Immature natural killer cell (primary cell): ENCODE measurements around the gene KLHDC7A. TPM values are rescaled to one million over a fixed set of nuclear protein-coding genes. Genes with fewer than 3 reads are reported as not detected.

Experiments
- DNase-seq, 3 donors: peaks; one replicate each; pipeline ENCODE4 v3.0.0; 2022; ENCODE audit warnings: mixed read lengths in 1 of 3
- H3K27ac Mint-ChIP-seq, 6 donors: one replicate each; pipeline ENCODE4 v1.8.0; 2020; ENCODE audit warnings: mixed read lengths in 6 of 6, mild to moderate bottlenecking in 5 of 6, inconsistent platforms in 4 of 6, moderate library complexity in 3 of 6
- H3K27me3 Mint-ChIP-seq, 3 donors: one replicate each; pipeline ENCODE4 v1.8.0; 2020 to 2021; ENCODE audit warnings: low read depth in 3 of 3, mild to moderate bottlenecking in 3 of 3, mixed read lengths in 3 of 3, moderate library complexity in 3 of 3, inconsistent platforms in 1 of 3
- H3K36me3 Mint-ChIP-seq, 3 donors: one replicate each; pipeline ENCODE4 v1.8.0; 2020; ENCODE audit warnings: mixed read lengths in 3 of 3, inconsistent platforms in 2 of 3, mild to moderate bottlenecking in 2 of 3
- H3K4me1 Mint-ChIP-seq, 2 donors: one replicate each; pipeline ENCODE4 v1.8.0; 2020; ENCODE audit warnings: inconsistent platforms in 2 of 2, mild to moderate bottlenecking in 2 of 2, mixed read lengths in 2 of 2, moderate library complexity in 1 of 2
- H3K4me3 Mint-ChIP-seq, 5 donors: one replicate each; pipeline ENCODE4 v1.8.0; 2020; ENCODE audit warnings: mild to moderate bottlenecking in 5 of 5, mixed read lengths in 5 of 5, inconsistent platforms in 3 of 5, moderate library complexity in 3 of 5
- H3K9me3 Mint-ChIP-seq, 6 donors: one replicate each; pipeline ENCODE4 v1.8.0; 2020; ENCODE audit warnings: mild to moderate bottlenecking in 6 of 6, mixed read lengths in 6 of 6, inconsistent platforms in 4 of 6, moderate library complexity in 3 of 6
- polyA plus RNA-seq, 3 donors: library from polyadenylated mRNA; unstranded; fragments of 300-500 nt; fragmentation: Illumina TruSeq; gene quantifications; one replicate each; pipeline ENCODE4 v1.2.3, GENCODE V29; 2021

Gene KLHDC7A
- polyA plus RNA-seq, 3 donors from 2014 or later: not detected

GRCh38 chr1:18481921-18482701 is 1.4 kb downstream of the KLHDC7A start:
- no peak overlapping the region for H3K27ac Mint-ChIP-seq
- H3K9me3 Mint-ChIP-seq: no peaks in the 10 kb centered on the region
- H3K4me3 Mint-ChIP-seq: no peak overlapping the region
- H3K4me1 Mint-ChIP-seq: no peaks in the 10 kb centered on the region
- H3K27me3 Mint-ChIP-seq: peaks cover 0 to 4% (median 0%) of the 10 kb centered on the region in 3 donors
- no peak for DNase-seq
- H3K36me3 Mint-ChIP-seq: no peaks in the 10 kb centered on the region

- Mint-ChIP-seq H3K36me3 (no peaks in the 10 kb centered on the region), H3K27me3 (peaks cover 0 to 4% (median 2%) of the 10 kb centered on the region in 3 donors), H3K4me3 (no peak overlapping the region), H3K4me1 (no peaks in the 10 kb centered on the region), H3K27ac (no peak overlapping the region), H3K9me3 (no peaks in the 10 kb centered on the region)
- no peak for DNase-seq
Measured at GRCh38 chr1:18482721-18483425, 2.1 kb downstream of the KLHDC7A start.

- H3K9me3 Mint-ChIP-seq: no peaks in the 10 kb centered on the region
- H3K27me3 Mint-ChIP-seq: peaks cover 0 to 4% (median 4%) of the 10 kb centered on the region in 3 donors
- no peaks in the 10 kb centered on the region for H3K36me3 Mint-ChIP-seq
- H3K27ac Mint-ChIP-seq: no peak overlapping the region
- H3K4me3 Mint-ChIP-seq: no peak overlapping the region
- no peaks in the 10 kb centered on the region for H3K4me1 Mint-ChIP-seq
- no peak for DNase-seq
Measured at GRCh38 chr1:18484276-18484675, 3.5 kb downstream of the KLHDC7A start.

DNA sequence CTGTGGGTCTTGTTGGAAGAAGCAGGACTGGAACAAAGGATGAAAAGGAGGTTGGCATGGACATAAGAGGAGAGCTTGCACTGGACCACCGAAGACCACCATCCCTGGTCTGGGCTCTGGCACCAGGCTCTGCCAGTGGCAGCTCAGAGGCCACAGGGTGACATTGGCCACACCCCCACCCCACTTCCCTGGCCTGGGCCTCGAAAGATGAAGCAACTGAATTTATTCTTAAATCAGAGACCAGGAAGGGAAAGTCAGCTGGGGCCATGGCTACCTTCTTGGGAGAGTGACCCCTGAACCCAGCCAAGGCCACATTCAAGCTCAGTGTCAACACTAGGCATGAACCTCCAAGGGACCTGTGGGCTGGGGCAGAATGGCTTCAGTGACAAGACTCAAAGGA is 4.0 kb downstream of the KLHDC7A start:
- Mint-ChIP-seq H3K27ac (no peak overlapping the region), H3K36me3 (no peaks in the 10 kb centered on the region), H3K9me3 (no peaks in the 10 kb centered on the region), H3K4me1 (no peaks in the 10 kb centered on the region), H3K27me3 (peaks cover 0 to 4% (median 4%) of the 10 kb centered on the region in 3 donors), H3K4me3 (no peak overlapping the region)
- no peak for DNase-seq

GRCh38 chr1:18485227-18485626 is 4.5 kb downstream of the KLHDC7A start:
- H3K4me1 Mint-ChIP-seq: no peaks in the 10 kb centered on the region
- no peak overlapping the region for H3K27ac Mint-ChIP-seq
- no peaks in the 10 kb centered on the region for H3K9me3 Mint-ChIP-seq
- no peaks in the 10 kb centered on the region for H3K36me3 Mint-ChIP-seq
- H3K27me3 Mint-ChIP-seq: peaks cover 0 to 4% (median 4%) of the 10 kb centered on the region in 3 donors
- DNase-seq: no peak
- no peak overlapping the region for H3K4me3 Mint-ChIP-seq

GRCh38 chr1:18486195-18486594 is 5.5 kb downstream of the KLHDC7A start:
- no peak overlapping the region for H3K4me3 Mint-ChIP-seq
- no peak overlapping the region for H3K27ac Mint-ChIP-seq
- DNase-seq: no peak
- H3K9me3 Mint-ChIP-seq: no peaks in the 10 kb centered on the region
- H3K27me3 Mint-ChIP-seq: peaks cover 0 to 10% (median 4%) of the 10 kb centered on the region in 3 donors
- no peaks in the 10 kb centered on the region for H3K4me1 Mint-ChIP-seq
- no peaks in the 10 kb centered on the region for H3K36me3 Mint-ChIP-seq

- no peak overlapping the region for H3K4me3 Mint-ChIP-seq
- no peaks in the 10 kb centered on the region for H3K9me3 Mint-ChIP-seq
- H3K4me1 Mint-ChIP-seq: no peaks in the 10 kb centered on the region
- H3K27me3 Mint-ChIP-seq: peaks cover 0 to 14% (median 4%) of the 10 kb centered on the region in 3 donors
- no peak for DNase-seq
- no peaks in the 10 kb centered on the region for H3K36me3 Mint-ChIP-seq
- H3K27ac Mint-ChIP-seq: no peak overlapping the region
Measured at GRCh38 chr1:18489417-18490143, 8.8 kb downstream of the KLHDC7A start.

DNA sequence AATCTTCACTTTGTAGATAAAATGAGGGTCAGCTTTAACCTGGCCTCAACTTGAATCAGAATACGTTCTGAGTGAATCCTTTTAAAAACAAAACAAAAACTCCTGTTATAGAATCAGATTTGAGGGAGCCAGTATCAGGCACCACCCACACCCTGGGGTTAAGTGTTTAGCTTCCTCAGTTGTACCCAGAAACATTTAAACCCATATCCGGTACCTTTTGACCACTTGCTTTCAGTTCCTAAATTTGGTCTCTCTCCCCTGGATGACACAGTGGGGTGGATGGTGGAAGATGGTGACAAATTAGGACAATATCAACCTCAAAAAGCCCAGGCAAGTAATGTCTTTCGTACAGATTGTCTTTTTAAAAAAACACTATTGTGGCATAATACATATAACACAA is 10.4 kb downstream of the KLHDC7A start:
- DNase-seq: no peak
- H3K27ac Mint-ChIP-seq: no peak overlapping the region
- H3K4me1 Mint-ChIP-seq: no peaks in the 10 kb centered on the region
- no peak overlapping the region for H3K4me3 Mint-ChIP-seq
- no peaks in the 10 kb centered on the region for H3K9me3 Mint-ChIP-seq
- no peaks in the 10 kb centered on the region for H3K36me3 Mint-ChIP-seq
- H3K27me3 Mint-ChIP-seq: peaks cover 0 to 17% (median 4%) of the 10 kb centered on the region in 3 donors

DNA sequence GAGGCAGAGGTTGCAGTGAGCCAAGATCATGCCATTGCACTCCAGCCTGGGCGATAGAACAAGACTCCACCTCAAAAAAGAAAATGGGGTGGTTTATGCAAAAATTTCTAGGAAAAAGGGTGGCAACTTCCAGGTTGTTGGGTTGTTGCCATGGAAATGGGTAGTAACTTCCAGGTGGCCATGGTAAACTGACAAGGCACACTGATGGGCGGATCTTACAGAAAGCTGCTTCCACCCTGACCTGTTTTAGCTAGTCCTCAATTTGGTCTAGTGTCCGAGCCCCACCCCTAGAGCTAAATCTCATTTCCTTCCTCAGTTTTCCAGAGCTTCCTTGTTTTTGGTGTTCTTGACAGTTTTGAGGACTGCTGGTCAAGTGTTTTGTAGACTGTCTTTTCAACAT is 13.6 kb downstream of the KLHDC7A start:
- H3K9me3 Mint-ChIP-seq: no peaks in the 10 kb centered on the region
- H3K4me3 Mint-ChIP-seq: no peak overlapping the region
- H3K27me3 Mint-ChIP-seq: peaks cover 3 to 22% (median 4%) of the 10 kb centered on the region in 3 donors
- H3K4me1 Mint-ChIP-seq: no peaks in the 10 kb centered on the region
- H3K36me3 Mint-ChIP-seq: peaks cover 0 to 4% (median 0%) of the 10 kb centered on the region in 3 donors
- H3K27ac Mint-ChIP-seq: no peak overlapping the region
- no peak for DNase-seq

DNA sequence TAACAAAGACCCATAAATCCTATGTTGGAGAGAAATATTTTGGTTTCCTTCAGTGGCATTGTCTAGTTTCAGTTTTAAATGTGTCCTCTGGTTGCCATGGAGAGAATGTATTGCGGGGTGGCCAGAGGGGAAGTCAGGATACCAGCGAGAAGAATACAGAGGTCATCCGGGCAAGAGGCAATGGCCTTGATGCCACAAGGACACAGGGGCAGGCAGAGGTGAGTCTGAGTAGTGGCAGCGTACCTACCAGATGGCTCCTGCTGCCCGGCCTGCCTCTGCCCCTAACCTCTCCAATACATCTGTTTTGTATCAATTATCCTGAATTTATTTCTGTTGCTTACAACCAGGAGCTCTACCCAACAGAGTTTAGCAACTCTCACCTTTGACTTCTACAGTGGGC is 14.9 kb downstream of the KLHDC7A start:
- no peak for DNase-seq
- H3K4me3 Mint-ChIP-seq: no peak overlapping the region
- H3K9me3 Mint-ChIP-seq: no peaks in the 10 kb centered on the region
- H3K27ac Mint-ChIP-seq: no peak overlapping the region
- peaks cover 0 to 4% (median 0%) of the 10 kb centered on the region in 3 donors for H3K36me3 Mint-ChIP-seq
- peaks cover 5 to 23% (median 7%) of the 10 kb centered on the region in 3 donors for H3K27me3 Mint-ChIP-seq
- H3K4me1 Mint-ChIP-seq: no peaks in the 10 kb centered on the region

DNA sequence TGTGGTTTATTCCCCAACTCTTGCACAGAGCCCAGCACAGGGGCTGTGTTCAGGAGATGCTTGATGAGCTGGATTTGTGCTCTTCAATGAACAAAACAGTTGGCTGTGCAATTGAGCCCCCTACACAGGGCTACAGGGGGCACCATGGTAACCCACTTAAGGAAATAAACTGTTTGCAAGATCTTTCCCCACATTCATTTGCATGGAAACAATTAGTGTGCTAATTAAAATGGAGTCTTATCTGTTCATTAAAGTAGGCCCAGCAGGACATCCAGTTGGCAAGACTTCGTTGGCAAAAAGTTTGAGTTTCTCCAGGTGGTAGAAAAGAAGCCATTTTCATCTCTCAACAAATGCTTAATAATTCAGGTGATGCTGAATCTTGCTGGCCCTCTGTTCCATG is 15.3 kb downstream of the KLHDC7A start:
- H3K9me3 Mint-ChIP-seq: no peaks in the 10 kb centered on the region
- H3K27ac Mint-ChIP-seq: no peak overlapping the region
- H3K27me3 Mint-ChIP-seq: peaks cover 5 to 20% (median 7%) of the 10 kb centered on the region in 3 donors

DNA sequence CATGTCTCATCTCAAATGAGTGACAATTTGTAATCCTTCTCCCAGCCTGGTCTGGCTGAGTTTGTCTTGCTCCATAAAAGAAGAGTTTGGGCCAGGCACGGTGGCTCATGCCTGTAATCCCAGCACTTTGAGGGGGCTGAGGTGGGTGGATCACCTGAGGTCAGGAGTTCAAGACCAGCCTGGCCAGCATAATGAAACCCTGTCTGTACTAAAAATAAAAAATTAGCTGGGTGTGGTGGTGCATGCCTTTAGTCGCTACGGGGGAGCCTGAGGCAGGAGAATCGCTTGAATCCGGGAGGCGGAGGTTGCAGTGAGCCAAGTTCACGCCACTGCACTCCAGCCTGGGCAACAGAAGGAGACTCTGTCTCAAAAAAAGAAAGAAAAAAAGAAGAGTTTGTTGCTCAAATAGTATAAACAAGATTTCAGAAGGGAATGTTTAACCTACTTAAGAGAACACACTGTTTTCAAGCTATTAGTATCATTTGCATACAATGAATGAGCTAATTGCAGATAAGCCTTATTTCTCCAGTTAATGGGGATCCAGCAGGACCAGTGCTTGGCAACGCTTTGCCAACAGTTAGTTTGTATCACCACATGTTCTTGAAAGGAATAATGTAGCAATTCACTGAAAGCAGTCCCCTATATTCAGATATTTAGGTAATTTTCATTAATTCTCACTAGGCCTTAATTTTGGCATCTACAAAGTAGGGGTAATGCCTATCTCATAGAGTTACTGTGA is 15.9 kb downstream of the KLHDC7A start:
- Mint-ChIP-seq H3K4me3 (no peak overlapping the region), H3K9me3 (no peaks in the 10 kb centered on the region), H3K27me3 (peaks cover 5 to 18% (median 7%) of the 10 kb centered on the region in 3 donors), H3K36me3 (peaks cover 0 to 4% (median 0%) of the 10 kb centered on the region in 3 donors), H3K27ac (no peak overlapping the region), H3K4me1 (no peaks in the 10 kb centered on the region)
- DNase-seq: no peak

More for the DNA sequence above, 15.3 kb downstream of the KLHDC7A start:
- DNase-seq: no peak
- Mint-ChIP-seq H3K4me1 (no peaks in the 10 kb centered on the region), H3K36me3 (peaks cover 0 to 4% (median 0%) of the 10 kb centered on the region in 3 donors), H3K4me3 (no peak overlapping the region)

DNA sequence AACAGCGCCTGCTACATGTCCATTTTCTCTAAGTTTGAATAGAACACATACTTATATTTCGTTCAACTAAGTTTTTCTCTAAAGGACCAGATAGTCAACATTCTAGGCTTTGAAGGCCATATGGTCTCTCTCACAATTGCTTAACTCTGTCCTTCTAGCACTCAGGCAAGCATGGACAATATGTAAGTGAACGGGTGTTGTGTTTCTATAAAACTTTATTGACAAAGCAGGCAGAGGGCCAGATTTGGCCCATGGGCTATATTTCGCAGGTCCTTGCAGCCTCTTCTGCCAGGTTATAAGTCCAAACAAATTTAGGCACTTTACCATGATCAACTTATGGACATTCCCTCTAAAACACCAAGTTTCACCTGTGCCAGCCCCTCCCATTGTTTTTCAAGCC is 21.1 kb downstream of the KLHDC7A start:
- DNase-seq: no peak
- no peaks in the 10 kb centered on the region for H3K9me3 Mint-ChIP-seq
- H3K36me3 Mint-ChIP-seq: peaks cover 0 to 4% (median 0%) of the 10 kb centered on the region in 3 donors
- H3K4me3 Mint-ChIP-seq: no peak overlapping the region
- H3K4me1 Mint-ChIP-seq: no peaks in the 10 kb centered on the region
- H3K27me3 Mint-ChIP-seq: peaks cover 9 to 13% (median 12%) of the 10 kb centered on the region in 3 donors
- no peak overlapping the region for H3K27ac Mint-ChIP-seq
